ENCODE data around the gene KIF22. TPM values are rescaled to one million over a fixed set of nuclear protein-coding genes. Genes with fewer than 3 reads are reported as not detected.
"Not testable (repeated sequence)": the region's sequence is repeated elsewhere in the genome, so short reads cannot be mapped to it uniquely, and the experiment has no call there.

Gene KIF22
- total RNA-seq, 2 donors from 2014 or later, result 11.4 to 15.2 TPM

DNA sequence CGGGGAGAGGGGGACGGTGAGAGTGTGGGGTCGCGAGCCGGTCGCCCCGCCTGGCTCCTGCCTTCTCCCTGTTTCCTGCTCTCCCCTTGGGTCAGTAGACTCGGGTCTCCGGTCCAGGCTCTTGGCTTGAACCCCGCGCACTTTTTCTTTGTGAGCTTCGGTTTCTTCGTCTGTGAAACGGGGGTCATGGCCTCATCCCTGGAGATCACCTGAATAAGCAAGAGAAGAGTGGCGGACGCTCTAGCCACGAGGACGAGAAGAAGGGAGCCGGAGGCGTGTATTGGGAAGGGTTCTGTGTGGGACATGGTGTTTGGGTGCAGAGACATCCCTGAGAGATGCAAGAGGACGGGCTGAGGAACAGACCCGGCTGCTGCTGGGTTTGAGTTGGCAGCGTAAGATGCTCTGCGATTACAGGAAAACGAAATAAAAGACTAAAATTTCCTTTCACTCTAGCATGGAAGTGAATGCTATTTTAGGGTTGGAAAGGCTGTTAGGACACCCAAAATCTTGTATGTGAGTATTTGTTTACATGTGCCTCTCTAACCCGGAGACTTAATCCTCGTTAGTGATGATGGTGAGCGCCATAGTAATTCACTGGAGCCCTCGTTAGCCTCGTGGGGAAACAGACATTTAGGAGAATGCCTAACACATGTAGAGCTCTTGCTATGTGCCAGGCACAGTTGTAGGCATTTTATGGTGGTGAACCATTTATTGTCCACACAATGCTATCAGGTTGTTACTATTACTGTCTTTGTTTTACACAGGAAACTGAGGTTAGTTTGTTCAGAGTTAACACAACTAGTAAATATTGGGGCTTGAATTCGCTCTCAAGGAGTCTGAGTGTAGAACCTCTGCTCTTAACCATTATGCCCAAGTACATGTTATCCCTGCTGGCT lies 646 bp downstream of the KIF22 start:
- TF ChIP-seq, protein P1, sequence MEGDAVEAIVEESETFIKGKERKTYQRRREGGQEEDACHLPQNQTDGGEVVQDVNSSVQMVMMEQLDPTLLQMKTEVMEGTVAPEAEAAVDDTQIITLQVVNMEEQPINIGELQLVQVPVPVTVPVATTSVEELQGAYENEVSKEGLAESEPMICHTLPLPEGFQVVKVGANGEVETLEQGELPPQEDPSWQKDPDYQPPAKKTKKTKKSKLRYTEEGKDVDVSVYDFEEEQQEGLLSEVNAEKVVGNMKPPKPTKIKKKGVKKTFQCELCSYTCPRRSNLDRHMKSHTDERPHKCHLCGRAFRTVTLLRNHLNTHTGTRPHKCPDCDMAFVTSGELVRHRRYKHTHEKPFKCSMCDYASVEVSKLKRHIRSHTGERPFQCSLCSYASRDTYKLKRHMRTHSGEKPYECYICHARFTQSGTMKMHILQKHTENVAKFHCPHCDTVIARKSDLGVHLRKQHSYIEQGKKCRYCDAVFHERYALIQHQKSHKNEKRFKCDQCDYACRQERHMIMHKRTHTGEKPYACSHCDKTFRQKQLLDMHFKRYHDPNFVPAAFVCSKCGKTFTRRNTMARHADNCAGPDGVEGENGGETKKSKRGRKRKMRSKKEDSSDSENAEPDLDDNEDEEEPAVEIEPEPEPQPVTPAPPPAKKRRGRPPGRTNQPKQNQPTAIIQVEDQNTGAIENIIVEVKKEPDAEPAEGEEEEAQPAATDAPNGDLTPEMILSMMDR (IDR thresholded peaks at IDR 0.05), result no peak
- DNase-seq (ENCODE audit: low spot score) (no peak), ATAC-seq (ENCODE audit: insufficient number of reproducible peaks, low FRiP score, low read depth) (no peak)

DNA sequence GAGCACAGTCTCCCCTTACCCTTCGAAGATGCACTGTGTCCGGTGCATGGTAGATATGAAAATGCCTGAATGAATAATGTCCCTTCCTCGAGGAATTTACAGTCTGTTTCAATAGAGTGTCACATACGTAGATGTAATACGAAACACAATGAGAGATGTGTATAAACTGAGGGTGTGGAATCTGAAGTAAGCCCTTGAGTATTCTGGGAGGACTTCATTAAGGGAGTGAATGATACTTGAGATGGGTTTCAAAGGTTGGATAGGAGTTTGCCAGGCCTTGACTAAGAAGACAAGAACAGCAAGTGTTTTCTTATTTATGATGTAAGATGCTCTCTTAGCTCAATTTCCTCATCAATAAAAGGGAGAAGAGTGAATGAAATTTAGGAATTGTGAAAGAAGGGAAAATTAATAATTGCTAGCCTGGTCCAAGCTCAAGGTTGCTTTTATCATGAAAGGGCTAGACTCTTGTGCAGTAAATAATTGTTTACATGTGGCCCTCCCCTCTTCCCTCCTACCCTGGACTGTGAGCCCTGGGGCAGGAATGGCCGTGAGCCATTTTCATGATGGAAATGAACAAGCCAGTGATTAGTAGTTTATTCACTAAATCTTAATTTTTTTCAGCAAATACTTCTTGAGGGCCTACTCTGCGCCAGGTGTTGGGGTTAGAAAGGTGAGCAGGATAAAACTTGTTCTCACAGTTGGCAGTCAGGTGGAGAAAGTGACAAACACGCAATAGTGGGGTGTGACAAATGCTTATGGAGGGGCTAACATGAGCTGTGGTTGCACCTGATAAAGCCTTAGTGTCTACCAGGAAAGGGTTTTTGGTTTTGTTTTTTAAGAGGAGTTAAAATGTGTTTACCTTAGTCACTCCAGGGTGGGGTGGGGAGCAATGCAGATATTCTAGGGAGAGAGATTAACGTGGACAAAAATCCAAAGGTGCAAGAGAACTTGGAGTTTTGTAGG lies 1.6 kb downstream of the KIF22 start:
- no peaks in the 10 kb centered on the region for H3K27me3 ChIP-seq (replicated peaks; ENCODE audit: insufficient read depth)
- H3K4me3 ChIP-seq, result no peak overlapping the region
- H3K27ac ChIP-seq, result no peak overlapping the region
- DNase-seq (ENCODE audit: low spot score) (no peak), ATAC-seq (ENCODE audit: insufficient number of reproducible peaks, low FRiP score, low read depth) (no peak)
- H3K4me1 ChIP-seq (ENCODE audit: control insufficient read depth in 1 of 2, low read depth in 2 of 2), result peaks cover 5 to 16% of the 10 kb centered on the region in 2 donors
- peaks cover 5% of the 10 kb centered on the region for H3K36me3 ChIP-seq
- TF ChIP-seq, protein P1 (IDR thresholded peaks at IDR 0.05), result no peak
- H3K9me3 ChIP-seq, result no peaks in the 10 kb centered on the region

More for the DNA sequence above, 646 bp downstream of the KIF22 start:
- Histone ChIP-seq H3K36me3 (no peaks in the 10 kb centered on the region), H3K27me3 (replicated peaks; ENCODE audit: insufficient read depth) (no peaks in the 10 kb centered on the region), H3K9me3 (no peaks in the 10 kb centered on the region), H3K27ac (no peak overlapping the region), H3K4me1 (ENCODE audit: control insufficient read depth in 1 of 2, low read depth in 2 of 2) (peaks cover 5 to 16% of the 10 kb centered on the region in 2 donors), H3K4me3 (peak overlapping the region; percentile 79)

DNA sequence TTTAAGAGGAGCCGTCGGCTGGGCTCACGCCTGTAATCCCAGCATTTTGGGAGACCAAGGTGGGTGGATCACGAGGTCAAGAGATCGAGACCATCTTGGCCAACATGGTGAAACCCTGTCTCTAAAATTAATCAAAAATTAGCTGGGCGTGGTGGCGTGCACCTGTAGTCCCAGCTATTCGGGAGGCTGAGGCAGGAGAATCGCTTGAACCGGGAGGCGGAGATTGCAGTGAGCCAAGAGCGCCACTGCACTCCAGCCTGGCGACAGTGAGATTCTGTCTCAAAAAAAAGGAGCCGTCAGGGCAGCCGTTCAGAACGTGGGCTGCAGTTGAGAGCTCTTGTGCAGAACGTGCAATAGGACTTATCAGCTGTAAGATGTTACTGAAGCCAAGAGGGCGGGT lies 2.6 kb downstream of the KIF22 start:
- H3K4me1 ChIP-seq (ENCODE audit: control insufficient read depth in 1 of 2, low read depth in 2 of 2), result peaks cover 5 to 16% of the 10 kb centered on the region in 2 donors
- H3K27ac ChIP-seq; H3K36me3 ChIP-seq; H3K4me3 ChIP-seq; H3K27me3 ChIP-seq (replicated peaks; ENCODE audit: insufficient read depth); DNase-seq (ENCODE audit: low spot score); H3K9me3 ChIP-seq; ATAC-seq (ENCODE audit: insufficient number of reproducible peaks, low FRiP score, low read depth): not testable (repeated sequence)

DNA sequence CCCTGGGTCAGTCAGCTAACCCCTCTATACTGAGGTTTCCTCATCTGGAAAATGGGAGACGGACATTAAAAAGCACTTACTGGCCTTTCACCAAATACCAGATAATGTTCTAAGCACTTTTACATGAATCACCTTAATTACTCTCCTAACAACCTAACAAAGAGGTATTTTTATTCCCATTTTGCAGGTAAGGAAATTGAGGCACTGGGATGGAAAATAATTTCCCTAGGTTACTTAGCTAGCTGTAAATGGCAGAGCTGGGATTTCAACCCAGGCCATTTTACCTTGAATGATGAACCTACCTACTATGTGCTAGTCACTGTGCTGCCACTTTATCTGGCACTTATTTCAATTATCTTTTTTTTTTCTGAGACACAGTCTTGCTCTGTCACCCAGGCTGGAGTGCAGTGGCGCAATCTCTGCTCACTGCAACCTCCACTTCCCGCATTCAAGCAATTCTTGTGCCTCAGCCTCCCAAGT lies 3.7 kb downstream of the KIF22 start:
- TF ChIP-seq, protein P1 (IDR thresholded peaks at IDR 0.05), result no peak
- ATAC-seq (ENCODE audit: insufficient number of reproducible peaks, low FRiP score, low read depth) (no peak), DNase-seq (ENCODE audit: low spot score) (no peak)

DNA sequence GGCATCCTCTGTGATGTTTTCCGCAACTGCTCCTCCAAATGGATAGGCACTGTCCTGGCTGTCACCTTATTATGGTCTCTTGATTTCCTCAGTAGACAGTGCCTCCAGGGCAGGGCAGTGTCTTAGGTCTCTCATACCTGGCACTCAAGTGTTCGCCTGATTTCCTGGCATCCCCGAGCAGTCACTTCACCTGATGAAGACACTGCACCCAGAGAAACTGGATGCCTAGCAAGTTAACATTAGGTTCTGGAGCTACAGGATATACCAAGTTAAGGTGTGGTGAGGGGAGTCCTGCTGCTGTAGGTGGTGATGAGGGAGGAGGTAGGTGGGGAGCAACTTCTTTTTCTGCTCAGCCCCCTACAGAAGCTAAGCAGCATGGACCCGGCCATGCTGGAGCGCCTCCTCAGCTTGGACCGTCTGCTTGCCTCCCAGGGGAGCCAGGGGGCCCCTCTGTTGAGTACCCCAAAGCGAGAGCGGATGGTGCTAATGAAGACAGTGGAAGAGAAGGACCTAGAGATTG lies 11.9 kb downstream of the KIF22 start:
- Histone ChIP-seq H3K4me1 (ENCODE audit: control insufficient read depth in 1 of 2, low read depth in 2 of 2) (peaks cover 5 to 15% of the 10 kb centered on the region in 2 donors), H3K27me3 (replicated peaks; ENCODE audit: insufficient read depth) (no peaks in the 10 kb centered on the region), H3K9me3 (no peaks in the 10 kb centered on the region), H3K27ac (no peak overlapping the region), H3K36me3 (peaks cover 20% of the 10 kb centered on the region), H3K4me3 (no peak overlapping the region)
- DNase-seq (ENCODE audit: low spot score) (no peak), ATAC-seq (ENCODE audit: insufficient number of reproducible peaks, low FRiP score, low read depth) (no peak)
- TF ChIP-seq, protein P1 (IDR thresholded peaks at IDR 0.05), result no peak

More for the DNA sequence above, 3.7 kb downstream of the KIF22 start:
- Histone ChIP-seq H3K9me3 (no peaks in the 10 kb centered on the region), H3K27ac (no peak overlapping the region), H3K4me3 (no peak overlapping the region), H3K4me1 (ENCODE audit: control insufficient read depth in 1 of 2, low read depth in 2 of 2) (peaks cover 5 to 16% of the 10 kb centered on the region in 2 donors), H3K36me3 (peaks cover 18% of the 10 kb centered on the region), H3K27me3 (replicated peaks; ENCODE audit: insufficient read depth) (no peaks in the 10 kb centered on the region)
